H9 (cell line): ENCODE data around the gene IFNL2. TPM values are rescaled to one million over a fixed set of nuclear protein-coding genes. Genes with fewer than 3 reads are reported as not detected.

ENCODE experiments used
- DNase-seq: peaks from one replicate; pipeline ENCODE4 v3.0.0-alpha.2; 2017
- H2AFZ ChIP-seq: one replicate; pipeline ENCODE4 v1.6.1; 2013; ENCODE audit warnings: mild to moderate bottlenecking, low read length, control low read depth, moderate library complexity
- H2AK5ac ChIP-seq: 2 replicates; pipeline ENCODE4 v1.6.1; 2013; ENCODE audit warnings: low read length, control low read depth, mixed read lengths; ENCODE audit not compliant: insufficient read length
- H2BK120ac ChIP-seq: one replicate; pipeline ENCODE4 v1.6.1; 2013; ENCODE audit warnings: low read depth, mild to moderate bottlenecking, low read length, control low read depth, inconsistent platforms; ENCODE audit not compliant: poor library complexity, severe bottlenecking
- H2BK12ac ChIP-seq: 2 replicates; pipeline ENCODE4 v1.6.1; 2013; ENCODE audit warnings: low read length, control low read depth, mixed read lengths, low read depth; ENCODE audit not compliant: insufficient read length
- H2BK15ac ChIP-seq: 2 replicates; pipeline ENCODE4 v1.6.1; 2013; ENCODE audit warnings: low read depth, low read length, control low read depth
- H2BK20ac ChIP-seq: one replicate; pipeline ENCODE4 v1.6.1; 2013; ENCODE audit warnings: low read depth, mild to moderate bottlenecking, low read length, control low read depth, inconsistent platforms; ENCODE audit not compliant: poor library complexity, severe bottlenecking
- H2BK5ac ChIP-seq: 2 replicates; pipeline ENCODE4 v1.6.1; 2013; ENCODE audit warnings: low read length, control low read depth, mixed read lengths; ENCODE audit not compliant: insufficient read length
- H3K14ac ChIP-seq: 2 replicates; pipeline ENCODE4 v1.6.1; 2013; ENCODE audit warnings: low read length, control low read depth; ENCODE audit not compliant: insufficient read depth
- H3K18ac ChIP-seq: 2 replicates; pipeline ENCODE4 v1.6.1; 2013; ENCODE audit warnings: low read depth, mild to moderate bottlenecking, mixed read lengths, low read length, control low read depth; ENCODE audit not compliant: insufficient read length
- H3K23ac ChIP-seq: 2 replicates; pipeline ENCODE4 v1.6.1; 2013; ENCODE audit warnings: low read length, control low read depth, mixed read lengths, low read depth; ENCODE audit not compliant: insufficient read length
- H3K23me2 ChIP-seq: 2 replicates; pipeline ENCODE4 v1.6.1; 2013; ENCODE audit warnings: low read depth, mild to moderate bottlenecking, mixed read lengths, low read length, control low read depth; ENCODE audit not compliant: insufficient read length, poor library complexity, severe bottlenecking
- H3K27ac ChIP-seq: 2 replicates; pipeline ENCODE4 v1.5.1; 2013; ENCODE audit warnings: low read length, control low read depth, mixed read lengths, low read depth; ENCODE audit not compliant: insufficient read length
- H3K27me3 ChIP-seq: 2 replicates; pipeline ENCODE4 v1.6.1; 2013; ENCODE audit warnings: low read length, control low read depth, inconsistent platforms; ENCODE audit not compliant: insufficient read depth
- H3K4ac ChIP-seq: 2 replicates; pipeline ENCODE4 v1.6.1; 2013; ENCODE audit warnings: low read depth, mild to moderate bottlenecking, control low read depth, inconsistent platforms, low read length, moderate library complexity
- H3K4me1 ChIP-seq: 2 replicates; pipeline ENCODE4 v1.6.1; 2013; ENCODE audit warnings: low read length, control low read depth, inconsistent platforms; ENCODE audit not compliant: insufficient read depth
- H3K4me2 ChIP-seq: 2 replicates; pipeline ENCODE4 v1.6.1; 2013; ENCODE audit warnings: low read length, control low read depth, mixed read lengths; ENCODE audit not compliant: insufficient read length, insufficient read depth
- H3K56ac ChIP-seq: 2 replicates; pipeline ENCODE4 v1.6.1; 2013; ENCODE audit warnings: low read depth, mild to moderate bottlenecking, mixed read lengths, low read length, control low read depth; ENCODE audit not compliant: insufficient read length
- H3K79me1 ChIP-seq: 2 replicates; pipeline ENCODE4 v1.6.1; 2013; ENCODE audit warnings: low read depth, mild to moderate bottlenecking, moderate library complexity, low read length, control low read depth, inconsistent platforms; ENCODE audit not compliant: insufficient read depth, poor library complexity, severe bottlenecking
- H3K79me2 ChIP-seq: 2 replicates; pipeline ENCODE4 v1.6.1; 2013; ENCODE audit warnings: low read length, control low read depth, inconsistent platforms; ENCODE audit not compliant: insufficient read depth
- H3K9ac ChIP-seq: 2 replicates; pipeline ENCODE4 v1.6.1; 2013; ENCODE audit warnings: low read length, control low read depth, mixed read lengths; ENCODE audit not compliant: insufficient read length; ENCODE audit errors: extremely low read depth
- H3K9me3 ChIP-seq: one replicate; pipeline ENCODE4 v1.6.1; 2013; ENCODE audit warnings: low read depth, low read length, inconsistent platforms; ENCODE audit not compliant: control insufficient read depth
- H3T11ph ChIP-seq: one replicate; pipeline ENCODE4 v1.6.1; 2013; ENCODE audit warnings: mild to moderate bottlenecking, low read length, control low read depth, inconsistent platforms
- H4K20me1 ChIP-seq: one replicate; pipeline ENCODE4 v1.6.1; 2013; ENCODE audit not compliant: control insufficient read depth, insufficient read length, insufficient read depth
- H4K5ac ChIP-seq: 2 replicates; pipeline ENCODE4 v1.6.1; 2013; ENCODE audit warnings: low read depth, mild to moderate bottlenecking, mixed read lengths, low read length, control low read depth; ENCODE audit not compliant: insufficient read length
- H4K8ac ChIP-seq: replicated peaks from 2 replicates; pipeline ENCODE4 v1.6.1; 2013; ENCODE audit warnings: low read length, control low read depth, mixed read lengths, low read depth; ENCODE audit not compliant: insufficient read length
- H4K91ac ChIP-seq: 2 replicates; pipeline ENCODE4 v1.6.1; 2013; ENCODE audit warnings: low read depth, mild to moderate bottlenecking, moderate library complexity, mixed read lengths, low read length, control low read depth; ENCODE audit not compliant: insufficient read length
- H3K27ac Mint-ChIP-seq, 3 experiments: 2 replicates in 2 of 3; 3 replicates in 1 of 3; pipeline ENCODE4 v1.8.0; 2020 to 2021; ENCODE audit warnings: mixed read lengths in 3 of 3, mild to moderate bottlenecking in 1 of 3, moderate library complexity in 1 of 3
- H3K27me3 Mint-ChIP-seq: 2 replicates; pipeline ENCODE4 v1.8.0; 2021; ENCODE audit warnings: low read depth, mild to moderate bottlenecking, moderate library complexity, mixed read lengths
- H3K36me3 Mint-ChIP-seq, 3 experiments: 2 replicates in 2 of 3; 3 replicates in 1 of 3; pipeline ENCODE4 v1.8.0; 2020 to 2021; ENCODE audit warnings: low read depth in 3 of 3, mixed read lengths in 3 of 3; ENCODE audit not compliant: insufficient read depth in 1 of 3
- H3K4me1 Mint-ChIP-seq, 2 experiments: 2 replicates each; pipeline ENCODE4 v1.8.0; 2020; ENCODE audit warnings: mixed read lengths in 2 of 2
- H3K4me3 Mint-ChIP-seq, 2 experiments: 2 replicates in 1 of 2; 3 replicates in 1 of 2; pipeline ENCODE4 v1.8.0; 2020 to 2021; ENCODE audit warnings: mild to moderate bottlenecking in 2 of 2, mixed read lengths in 2 of 2, moderate library complexity in 1 of 2
- H3K9me3 Mint-ChIP-seq, 2 experiments: 2 replicates in 1 of 2; 3 replicates in 1 of 2; pipeline ENCODE4 v1.8.0; 2020; ENCODE audit warnings: mild to moderate bottlenecking in 2 of 2, mixed read lengths in 2 of 2, moderate library complexity in 1 of 2
- CTCF ChIP-seq: fragments of 200-600 bp; sonication (generic); conservative IDR thresholded peaks from 3 replicates; pipeline ENCODE4 v1.8.0; 2021; ENCODE audit warnings: antibody characterized with exemption, mild to moderate bottlenecking
- WGBS: extraction: QIAGEN DNeasy Blood & Tissue Kit; methylation state at CpG from one replicate; pipeline ENCODE4 v1.1.7; 2013; ENCODE audit warnings: missing lambda C conversion rate, low lambda C conversion rate, mixed read lengths; ENCODE audit not compliant: insufficient read length; ENCODE audit errors: extremely low coverage; 5-methylcytosine and 5-hydroxymethylcytosine counted together
- total RNA-seq: library from RNA; stranded (reverse); gene quantifications from 2 replicates; pipeline ENCODE4 v1.2.1, GENCODE V29; 2021

Gene IFNL2
- total RNA-seq, 1 experiment from 2014 or later: not detected

- Histone ChIP-seq H2BK5ac (no peak overlapping the region), H3K23me2 (no peaks in the 10 kb centered on the region), H2AFZ (no peak overlapping the region), H3K56ac (no peak overlapping the region), H3K27ac (no peak overlapping the region), H3K23ac (no peak overlapping the region), H4K20me1 (no peaks in the 10 kb centered on the region), H3K79me1 (no peaks in the 10 kb centered on the region), H3K79me2 (no peaks in the 10 kb centered on the region), H3K4me1 (no peaks in the 10 kb centered on the region), H3K14ac (no peak overlapping the region), H3K9ac (no peak overlapping the region), H3K9me3 (no peaks in the 10 kb centered on the region), H3K27me3 (no peaks in the 10 kb centered on the region), H2BK120ac (no peak overlapping the region), H2BK15ac (no peak overlapping the region), H4K91ac (no peak overlapping the region), H4K5ac (no peak overlapping the region), H3T11ph (no peak overlapping the region), H3K4ac (no peak overlapping the region), H3K18ac (no peak overlapping the region), H4K8ac (no peak overlapping the region), H3K4me2 (no peak overlapping the region), H2BK20ac (no peak overlapping the region), H2BK12ac (no peak overlapping the region), H2AK5ac (no peak overlapping the region)
- Mint-ChIP-seq H3K9me3 (no peaks in the 10 kb centered on the region), H3K36me3 (no peaks in the 10 kb centered on the region), H3K27me3 (peaks cover 33% of the 10 kb centered on the region), H3K4me1 (peaks cover 0 to 16% of the 10 kb centered on the region in 2 experiments; a peak in 2 of 4 replicates), H3K27ac (no peak overlapping the region), H3K4me3 (no peak overlapping the region)
- no peak for DNase-seq
- no CpG with 5 or more reads among the region's 17 CpGs for WGBS
- TF ChIP-seq CTCF: no peak
Measured at GRCh38 chr19:39297931-39298634, 29.9 kb downstream of the IFNL2 start.
